GM12801 (cell line): ENCODE results near the gene PPIH.

Experiments
- CTCF ChIP-seq: IDR thresholded peaks from one replicate; pipeline ENCODE4 v1.5.1; 2011; ENCODE audit warnings: control low read depth; ENCODE audit not compliant: insufficient read length; ENCODE audit errors: extremely low read depth

PPIH gene

GRCh38 chr1:42679364-42679983 is 21.3 kb downstream of the PPIH start:
- TF ChIP-seq CTCF = no peak

GRCh38 chr1:42680055-42680454 is 21.8 kb downstream of the PPIH start:
- TF ChIP-seq CTCF = no peak

- no peak for TF ChIP-seq CTCF
Observed at GRCh38 chr1:42680921-42681683, 22.9 kb downstream of the PPIH start.

GRCh38 chr1:42681741-42682483 is 23.7 kb downstream of the PPIH start, which contains the start of gene YBX1:
Gene YBX1, plus strand, starts transcription at chr1:42682418. Its CDS starts 148 bp downstream, at chr1:42682566.
- TF ChIP-seq CTCF = no peak

GRCh38 chr1:42682739-42683531 is 24.7 kb downstream of the PPIH start:
- TF ChIP-seq CTCF = no peak

GRCh38 chr1:42684139-42684538 is 25.9 kb downstream of the PPIH start:
- TF ChIP-seq CTCF = no peak
